Endothelial cell of umbilical vein (primary cell): ENCODE results near the gene OR8B4. TPM values are rescaled to one million over a fixed set of nuclear protein-coding genes. Genes with fewer than 3 reads are reported as not detected.

Source experiments
- BruUV-seq: library from RNA; stranded (reverse); fragments of 400-500 nt; replicated peaks from 2 replicates; lab custom pipeline; 2021; lab: Mats Ljungman, UMichigan
- CTCF ChIA-PET: fragments of 300-600, 350-600 bp; sonication (Branson Sonifier 250); formaldehyde crosslinking; loops from one replicate; lab custom pipeline; 2021; ENCODE audit warnings: antibody characterized with exemption, inconsistent platforms; lab: Charles Lee
- POLR2A ChIA-PET: fragments of 300-600, 350-600 bp; sonication (Branson Sonifier 250); formaldehyde crosslinking; loops from one replicate; lab custom pipeline; 2021; ENCODE audit warnings: antibody characterized with exemption, inconsistent platforms; lab: Charles Lee
- DNase-seq: peaks from one replicate; pipeline ENCODE4 v3.0.0-alpha.2; 2011; ENCODE audit warnings: low read depth, low spot score
- FAIRE-seq: peaks from 2 replicates; lab custom pipeline; 2011; peaks lifted over from hg19 to GRCh38; lab: Jason Lieb, UNC
- H2AFZ ChIP-seq: 2 replicates; pipeline ENCODE4 v1.6.0; 2012; ENCODE audit warnings: low read depth, low read length, control low read depth, inconsistent platforms
- H3K27ac ChIP-seq: 2 replicates; pipeline ENCODE4 v1.5.1; 2011; ENCODE audit warnings: low read depth, mild to moderate bottlenecking, control low read depth, low read length, moderate library complexity; ENCODE audit not compliant: insufficient read depth
- H3K27me3 ChIP-seq, 2 experiments: 2 replicates each; pipeline versions ENCODE4 v1.6.0 to v1.6.1; 2011; ENCODE audit warnings: low read length in 2 of 2, mixed read lengths in 1 of 2; ENCODE audit not compliant: control insufficient read depth in 2 of 2, insufficient read depth in 2 of 2
- H3K36me3 ChIP-seq, 2 experiments: 2 replicates in 1 of 2; 3 replicates in 1 of 2; pipeline ENCODE4 v1.5.1; 2011; ENCODE audit warnings: low read length in 2 of 2, mild to moderate bottlenecking in 1 of 2, moderate library complexity in 1 of 2; ENCODE audit not compliant: control insufficient read depth in 2 of 2, insufficient read depth in 2 of 2; ENCODE audit errors: extremely low read depth in 1 of 2
- H3K4me1 ChIP-seq: 3 replicates; pipeline ENCODE4 v1.5.1; 2011; ENCODE audit warnings: mild to moderate bottlenecking, low read length; ENCODE audit not compliant: control insufficient read depth, insufficient read depth; ENCODE audit errors: extremely low read depth
- H3K4me2 ChIP-seq: 2 replicates; pipeline ENCODE4 v1.6.1; 2011; ENCODE audit warnings: low read length, control low read depth, mixed read lengths; ENCODE audit not compliant: insufficient read depth
- H3K4me3 ChIP-seq, 3 experiments: fragments of 200-600 bp in 1 of 3; sonication (generic), shearing (Covaris generic) in 1 of 3; replicated peaks in 1 of 3; 2 replicates each; pipeline ENCODE4 v1.5.1; 2011 to 2016; ENCODE audit warnings: control low read depth in 3 of 3, low read length in 3 of 3, mild to moderate bottlenecking in 2 of 3, inconsistent platforms in 1 of 3, low read depth in 1 of 3, moderate library complexity in 1 of 3; ENCODE audit not compliant: insufficient read depth in 1 of 3
- H3K79me2 ChIP-seq: 2 replicates; pipeline ENCODE4 v1.6.0; 2012; ENCODE audit warnings: low read length, inconsistent platforms; ENCODE audit not compliant: control insufficient read depth, insufficient read depth
- H3K9ac ChIP-seq: replicated peaks from 2 replicates; pipeline ENCODE3; 2011; ENCODE audit warnings: low read length, control low read depth; ENCODE audit not compliant: insufficient read depth; ENCODE audit errors: extremely low read depth
- H3K9me1 ChIP-seq: replicated peaks from 3 replicates; pipeline ENCODE4 v1.6.0; 2011; ENCODE audit warnings: mild to moderate bottlenecking, low read length; ENCODE audit not compliant: control insufficient read depth, insufficient read depth; ENCODE audit errors: extremely low read depth
- H3K9me3 ChIP-seq: replicated peaks from 2 replicates; pipeline ENCODE4 v1.5.1; 2012; ENCODE audit warnings: low read length, inconsistent platforms; ENCODE audit not compliant: control insufficient read depth, insufficient read depth
- H4K20me1 ChIP-seq: replicated peaks from 2 replicates; pipeline ENCODE3; 2011; ENCODE audit warnings: mild to moderate bottlenecking, low read length; ENCODE audit not compliant: control insufficient read depth, insufficient read depth; ENCODE audit errors: extremely low read depth
- CTCF ChIP-seq, 2 donors: IDR thresholded peaks; 1 replicate in 1 of 2; 2 replicates in 1 of 2; pipeline ENCODE4 v1.5.1; 2011; ENCODE audit warnings: low read length in 2 of 2, mild to moderate bottlenecking in 2 of 2, moderate library complexity in 2 of 2, control low read depth in 1 of 2, inconsistent platforms in 1 of 2, low read depth in 1 of 2; ENCODE audit not compliant: insufficient read depth in 1 of 2; ENCODE audit errors: extremely low read depth in 1 of 2
- EZH2 ChIP-seq: IDR thresholded peaks from 2 replicates; pipeline ENCODE4 v1.6.1; 2012; ENCODE audit warnings: borderline replicate concordance, low read depth, mild to moderate bottlenecking, moderate library complexity, low read length, inconsistent platforms; ENCODE audit not compliant: severe bottlenecking
- FOS ChIP-seq: IDR thresholded peaks from 2 replicates; pipeline ENCODE4 v1.6.1; 2011; ENCODE audit warnings: mild to moderate bottlenecking, low read length, moderate library complexity, borderline replicate concordance; ENCODE audit not compliant: insufficient read depth
- GATA2 ChIP-seq: IDR thresholded peaks from 2 replicates; pipeline ENCODE4 v1.7.0; 2011; ENCODE audit warnings: low read depth, mild to moderate bottlenecking, moderate library complexity, mixed read lengths, low read length; ENCODE audit not compliant: insufficient read length, insufficient read depth
- JUN ChIP-seq: IDR thresholded peaks from 2 replicates; pipeline ENCODE4 v1.6.1; 2011; ENCODE audit warnings: borderline replicate concordance, low read depth; ENCODE audit not compliant: insufficient read length, insufficient read depth
- MAX ChIP-seq: IDR thresholded peaks from 2 replicates; pipeline ENCODE4 v1.6.1; 2011; ENCODE audit not compliant: insufficient read depth, insufficient read length
- MYC ChIP-seq: IDR thresholded peaks from one replicate; pipeline ENCODE4 v1.6.1; 2011; ENCODE audit warnings: mild to moderate bottlenecking, low read depth, low read length
- POLR2A ChIP-seq: IDR thresholded peaks from 2 replicates; pipeline ENCODE4 v1.6.1; 2012; ENCODE audit warnings: low read depth, mild to moderate bottlenecking, control low read depth, low read length
- POLR2AphosphoS5 ChIP-seq: IDR thresholded peaks from 2 replicates; pipeline ENCODE4 v1.6.1; 2012; ENCODE audit warnings: low read depth, mild to moderate bottlenecking, control low read depth, low read length, moderate library complexity; ENCODE audit not compliant: insufficient read depth
- dilution Hi-C: fragments of 300-500 bp; cut with MboI; formaldehyde crosslinking; loops from one replicate; pipeline ENCODE4 v1.15.0; 2019; ENCODE audit warnings: low sequenced_read_pairs; ENCODE audit not compliant: extremely low pct_ligation_motif_present
- intact Hi-C: fragments of 100-400 bp; cut with micrococcal nuclease; formaldehyde crosslinking; loops from one replicate; pipeline ENCODE4 v1.10.0; 2022
- polyA plus RNA-seq, 4 experiments: library from polyadenylated mRNA; depleted of rRNA in 3 of 4; stranded (reverse) in 3 of 4; unstranded in 1 of 4; fragments of >200 nt; gene quantifications; 2 replicates each; pipeline versions ENCODE4 v1.2.1 to v1.2.3, GENCODE V29; 2011 to 2012; ENCODE audit warnings: missing spikeins in 1 of 4
- total RNA-seq: library from RNA; stranded (reverse); gene quantifications from 2 replicates; pipeline ENCODE4 v1.2.3, GENCODE V29; 2021

The OR8B4 gene
- total and polyA plus RNA-seq, 2 donors (not counting 3 experiments of a cell fraction or from before 2014, with no cell fraction given): not detected

DNA sequence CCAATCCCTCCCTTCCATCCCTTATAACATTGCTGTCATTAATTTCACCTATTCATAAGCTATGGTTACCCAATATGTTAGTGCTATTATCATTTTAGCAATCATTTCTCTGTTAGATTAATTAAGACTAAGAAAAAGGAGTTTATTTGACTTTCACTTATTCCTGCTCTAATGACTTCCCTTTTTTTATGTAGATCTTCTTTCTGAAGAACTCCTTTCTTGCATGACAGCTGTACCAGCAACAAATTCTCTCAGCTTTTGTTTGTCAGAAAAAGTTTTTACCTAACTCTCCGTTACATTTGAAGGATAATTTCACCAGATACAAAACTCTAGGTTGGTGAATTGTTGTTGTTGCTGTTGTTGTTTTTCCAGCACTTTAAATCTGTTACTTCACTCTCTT lies 49.4 kb upstream of the OR8B4 start:
- no peak for DNase-seq
- no peaks in the 10 kb centered on the region for H3K79me2 ChIP-seq
- TF ChIP-seq POLR2A: no peak
- no peak for TF ChIP-seq EZH2
- TF ChIP-seq CTCF (IDR thresholded peaks at IDR 0.05; ENCODE audit: extremely low read depth in 1 of 2, insufficient read depth in 1 of 2, low read depth in 1 of 2, low read length in 2 of 2): no peak
- TF ChIP-seq GATA2: no peak
- no peak for TF ChIP-seq FOS
- TF ChIP-seq POLR2AphosphoS5: no peak
- no peak for TF ChIP-seq MAX
- no peak for TF ChIP-seq JUN
- no peak for TF ChIP-seq MYC
- BruUV-seq: no TSS peak
- CTCF ChIA-PET: interaction anchor here (0.7 kb wide), 1 partner anchor 10 kb away, joined by 3 read pairs; no protein-coding TSS in a partner anchor
- no peaks in the 10 kb centered on the region for H4K20me1 ChIP-seq
- H3K9me1 ChIP-seq: no peaks in the 10 kb centered on the region
- H3K4me3 ChIP-seq: no peak overlapping the region
- no peaks in the 10 kb centered on the region for H3K9me3 ChIP-seq
- FAIRE-seq: no peak
- dilution Hi-C loops (no loop called here), intact Hi-C loops (no loop called here)
- no peaks in the 10 kb centered on the region for H3K4me1 ChIP-seq
- H3K9ac ChIP-seq: no peak overlapping the region
- POLR2A ChIA-PET: no interaction called here
- peaks cover 7 to 26% of the 10 kb centered on the region in 2 experiments for H3K27me3 ChIP-seq
- no peak overlapping the region for H2AFZ ChIP-seq
- no peaks in the 10 kb centered on the region for H3K36me3 ChIP-seq
- H3K4me2 ChIP-seq: no peak overlapping the region
- H3K27ac ChIP-seq: no peak overlapping the region
